Measurements from ENCODE around the gene TMEM178B. TPM values are rescaled to one million over a fixed set of nuclear protein-coding genes. Genes with fewer than 3 reads are reported as not detected.

The TMEM178B gene
- total RNA-seq, 2 donors from 2014 or later: 1.7 to 4.1 TPM

- H3K4me1 Mint-ChIP-seq: peaks cover 6% of the 10 kb centered on the region
Measured at GRCh38 chr7:141407893-141408292, 334.0 kb downstream of the TMEM178B start.

GRCh38 chr7:141408440-141408839 is 334.6 kb downstream of the TMEM178B start:
- H3K36me3 ChIP-seq (ENCODE audit: control insufficient read depth, insufficient read depth, low read length): no peaks in the 10 kb centered on the region
- no peak overlapping the region for H3K4me3 Mint-ChIP-seq
- H3K4me1 Mint-ChIP-seq: peaks cover 6% of the 10 kb centered on the region
- H3K4me3 ChIP-seq (ENCODE audit: low read length): no peak overlapping the region
- H3K36me3 Mint-ChIP-seq (ENCODE audit: low read depth): no peaks in the 10 kb centered on the region
- H3K9ac ChIP-seq (ENCODE audit: extremely low read depth, low read length, poor library complexity, severe bottlenecking): no peak overlapping the region
- no peaks in the 10 kb centered on the region for H3K27me3 ChIP-seq (ENCODE audit: control insufficient read depth, insufficient read depth, low read length, poor library complexity, severe bottlenecking)
- no peak overlapping the region for H3K27ac ChIP-seq (ENCODE audit: low read depth, low read length)
- no peaks in the 10 kb centered on the region for H3K9me3 Mint-ChIP-seq
- WGBS, 2 experiments (ENCODE audit: insufficient coverage in 1 of 2, insufficient read length in 1 of 2): 54 to 68% methylated on average over 1 to 3 of the region's 3 CpGs
- no peak for TF ChIP-seq CTCF (conservative IDR thresholded peaks at IDR 0.05)
- H3K9me3 ChIP-seq (ENCODE audit: control insufficient read depth, low read length): no peaks in the 10 kb centered on the region
- no peak for DNase-seq
- H3K27me3 Mint-ChIP-seq (ENCODE audit: insufficient read depth): no peaks in the 10 kb centered on the region
- no peak overlapping the region for H3K27ac Mint-ChIP-seq
- H3K4me1 ChIP-seq (ENCODE audit: control insufficient read depth, insufficient read depth, low read length): no peaks in the 10 kb centered on the region

More at GRCh38 chr7:141407893-141408292, 334.0 kb downstream of the TMEM178B start:
- H3K36me3 Mint-ChIP-seq (ENCODE audit: low read depth): no peaks in the 10 kb centered on the region
- H3K4me3 Mint-ChIP-seq: no peak overlapping the region
- no peak for TF ChIP-seq CTCF (conservative IDR thresholded peaks at IDR 0.05)
- H3K36me3 ChIP-seq (ENCODE audit: control insufficient read depth, insufficient read depth, low read length): no peaks in the 10 kb centered on the region
- H3K4me3 ChIP-seq (ENCODE audit: low read length): no peak overlapping the region
- DNase-seq: no peak
- H3K4me1 ChIP-seq (ENCODE audit: control insufficient read depth, insufficient read depth, low read length): no peaks in the 10 kb centered on the region
- H3K27me3 ChIP-seq (ENCODE audit: control insufficient read depth, insufficient read depth, low read length, poor library complexity, severe bottlenecking): no peaks in the 10 kb centered on the region
- WGBS, 2 experiments (ENCODE audit: insufficient coverage in 1 of 2, insufficient read length in 1 of 2): 94 to 96% methylated on average over 3 of the region's 3 CpGs
- H3K27me3 Mint-ChIP-seq (ENCODE audit: insufficient read depth): no peaks in the 10 kb centered on the region
- no peaks in the 10 kb centered on the region for H3K9me3 ChIP-seq (ENCODE audit: control insufficient read depth, low read length)
- no peak overlapping the region for H3K9ac ChIP-seq (ENCODE audit: extremely low read depth, low read length, poor library complexity, severe bottlenecking)
- no peaks in the 10 kb centered on the region for H3K9me3 Mint-ChIP-seq
- no peak overlapping the region for H3K27ac Mint-ChIP-seq
- H3K27ac ChIP-seq (ENCODE audit: low read depth, low read length): no peak overlapping the region

- H3K9me3 ChIP-seq (ENCODE audit: control insufficient read depth, low read length): no peaks in the 10 kb centered on the region
- H3K9ac ChIP-seq (ENCODE audit: extremely low read depth, low read length, poor library complexity, severe bottlenecking): no peak overlapping the region
- 86% methylated on average over 1 of the region's 1 CpG; no CpG with 5 or more reads in 1 of the 2 experiments for WGBS, 2 experiments (ENCODE audit: insufficient coverage in 1 of 2, insufficient read length in 1 of 2)
- H3K36me3 ChIP-seq (ENCODE audit: control insufficient read depth, insufficient read depth, low read length): no peaks in the 10 kb centered on the region
- H3K4me3 Mint-ChIP-seq: no peak overlapping the region
- TF ChIP-seq CTCF (conservative IDR thresholded peaks at IDR 0.05): no peak
- H3K4me3 ChIP-seq (ENCODE audit: low read length): no peak overlapping the region
- no peaks in the 10 kb centered on the region for H3K27me3 ChIP-seq (ENCODE audit: control insufficient read depth, insufficient read depth, low read length, poor library complexity, severe bottlenecking)
- no peaks in the 10 kb centered on the region for H3K9me3 Mint-ChIP-seq
- DNase-seq: no peak
- H3K4me1 ChIP-seq (ENCODE audit: control insufficient read depth, insufficient read depth, low read length): no peaks in the 10 kb centered on the region
- H3K27ac Mint-ChIP-seq: no peak overlapping the region
- no peak overlapping the region for H3K27ac ChIP-seq (ENCODE audit: low read depth, low read length)
- no peaks in the 10 kb centered on the region for H3K27me3 Mint-ChIP-seq (ENCODE audit: insufficient read depth)
- no peaks in the 10 kb centered on the region for H3K36me3 Mint-ChIP-seq (ENCODE audit: low read depth)
- H3K4me1 Mint-ChIP-seq: peaks cover 6% of the 10 kb centered on the region
Measured at GRCh38 chr7:141409219-141409618, 335.4 kb downstream of the TMEM178B start.
